Dedifferentiated amniotic fluid mesenchymal stem cell (primary cell): ENCODE results near the gene ZBTB24.
"Not testable (repeated sequence)": the region's sequence is repeated elsewhere in the genome, so short reads cannot be mapped to it uniquely, and the experiment has no call there.

Source experiments
- DNase-seq: peaks from one replicate; pipeline ENCODE4 v3.0.0-alpha.2; 2016; ENCODE audit errors: extremely low spot score

The ZBTB24 gene

GRCh38 chr6:109482905-109483734 is at the start of gene ZBTB24:
Gene ZBTB24 (minus strand): TSS chr6:109483219. CDS start chr6:109482026, 1,193 bp downstream.
- DNase-seq, result peak; percentile 82

- DNase-seq, result no peak
Measured at GRCh38 chr6:109531446-109531845, 48.4 kb upstream of the ZBTB24 start.

DNA sequence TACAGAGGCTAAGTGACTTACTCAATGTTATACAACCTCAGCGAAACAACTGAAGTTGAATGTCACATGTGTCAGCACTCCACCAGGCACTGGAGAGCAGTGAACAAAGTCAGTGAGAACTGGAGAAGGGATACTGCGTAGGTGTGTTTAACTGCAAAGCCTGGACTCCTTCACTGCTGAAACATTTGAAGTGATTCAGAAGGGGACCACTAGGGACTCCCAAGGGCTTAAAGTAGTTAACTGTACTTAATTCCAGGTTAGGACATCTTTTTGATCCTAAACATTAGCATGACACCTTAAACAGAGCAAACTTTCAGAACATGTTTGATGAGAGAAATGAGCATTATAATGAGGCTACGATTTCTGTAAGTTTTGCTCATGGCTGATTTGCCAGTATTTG is 45.0 kb upstream of the ZBTB24 start:
- DNase-seq, result no peak

GRCh38 chr6:109526905-109527628 is 44.0 kb upstream of the ZBTB24 start:
- peak; percentile 59 for DNase-seq

GRCh38 chr6:109524129-109524528 is 41.1 kb upstream of the ZBTB24 start:
- no peak for DNase-seq

DNA sequence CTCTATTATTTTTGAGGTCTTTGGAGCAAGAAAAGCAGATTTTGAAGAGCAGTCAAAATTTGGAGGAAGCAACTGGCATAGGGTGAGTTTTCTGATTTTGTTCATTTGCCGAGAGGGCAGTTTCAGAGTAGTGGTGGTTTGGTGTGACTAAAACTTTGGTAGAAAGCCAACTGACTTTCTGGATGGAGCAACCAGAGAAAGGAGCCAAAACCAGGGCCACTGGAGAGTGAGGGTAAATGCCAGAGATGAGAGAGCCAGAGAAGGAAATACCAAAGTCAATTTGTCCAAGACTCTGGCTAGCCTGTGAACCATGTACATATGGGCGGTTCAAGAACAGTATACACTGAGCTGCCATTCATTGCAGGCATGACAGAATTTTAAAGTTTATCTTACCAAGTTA is 40.5 kb upstream of the ZBTB24 start:
- DNase-seq, result no peak

DNA sequence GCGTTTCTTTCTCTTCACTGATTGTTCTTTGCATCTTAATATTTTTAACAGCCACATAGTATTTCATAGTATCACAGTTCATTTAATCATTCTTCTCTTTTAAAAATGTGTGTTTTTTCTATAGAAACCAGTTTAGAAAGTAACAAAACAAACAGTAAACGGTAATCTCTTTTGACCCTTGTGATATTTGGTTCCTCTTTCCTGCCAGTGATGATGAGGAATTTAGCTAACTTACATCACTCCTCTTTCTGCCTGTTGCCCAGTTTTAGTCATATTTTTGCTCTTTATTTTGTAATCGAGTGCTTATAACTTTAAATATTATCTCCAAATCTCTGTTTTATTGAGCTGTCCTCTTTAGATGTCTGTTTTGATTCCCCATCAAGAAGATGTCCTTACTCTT is 38.1 kb upstream of the ZBTB24 start:
- no peak for DNase-seq

DNA sequence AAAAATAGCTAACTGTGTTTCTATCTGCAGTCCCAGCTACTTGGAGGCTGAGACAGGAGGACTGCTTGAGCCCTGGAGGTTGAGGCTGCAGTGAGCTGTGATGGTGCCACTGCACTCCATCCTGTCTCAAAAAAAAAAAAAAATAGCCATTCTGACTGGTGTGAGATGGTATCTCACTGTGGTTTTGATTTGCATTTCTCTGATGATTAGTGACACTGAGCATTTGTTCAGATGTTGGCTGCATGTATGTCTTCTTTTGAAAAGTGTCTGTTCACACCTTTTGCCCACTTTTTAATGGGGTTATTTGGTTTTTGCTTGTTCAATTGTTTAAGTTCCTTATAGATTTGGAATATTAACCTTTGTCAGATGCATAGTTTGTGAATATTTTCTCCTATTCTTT is 36.6 kb upstream of the ZBTB24 start:
- DNase-seq, result not testable (repeated sequence)

DNA sequence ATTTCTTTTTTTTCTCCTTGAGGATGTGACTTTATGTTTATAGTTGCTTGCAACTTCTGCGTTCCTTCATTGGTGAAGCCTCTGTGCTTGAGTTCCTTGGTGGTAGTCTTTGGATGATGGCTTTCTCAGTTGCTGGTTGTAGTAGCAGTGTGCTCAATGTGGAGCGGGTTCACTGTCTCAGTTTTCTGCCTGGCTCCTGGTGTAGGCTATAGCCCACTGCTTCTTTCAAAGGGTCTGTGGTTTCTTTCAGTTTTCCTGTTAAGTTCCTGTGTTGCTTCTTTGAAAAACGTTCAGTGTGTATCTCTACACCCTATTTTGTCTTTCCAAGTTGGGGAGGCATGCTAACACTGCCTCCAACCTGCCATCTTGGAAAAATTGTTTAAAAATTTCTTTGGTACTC is 33.9 kb upstream of the ZBTB24 start:
- DNase-seq, result no peak

DNA sequence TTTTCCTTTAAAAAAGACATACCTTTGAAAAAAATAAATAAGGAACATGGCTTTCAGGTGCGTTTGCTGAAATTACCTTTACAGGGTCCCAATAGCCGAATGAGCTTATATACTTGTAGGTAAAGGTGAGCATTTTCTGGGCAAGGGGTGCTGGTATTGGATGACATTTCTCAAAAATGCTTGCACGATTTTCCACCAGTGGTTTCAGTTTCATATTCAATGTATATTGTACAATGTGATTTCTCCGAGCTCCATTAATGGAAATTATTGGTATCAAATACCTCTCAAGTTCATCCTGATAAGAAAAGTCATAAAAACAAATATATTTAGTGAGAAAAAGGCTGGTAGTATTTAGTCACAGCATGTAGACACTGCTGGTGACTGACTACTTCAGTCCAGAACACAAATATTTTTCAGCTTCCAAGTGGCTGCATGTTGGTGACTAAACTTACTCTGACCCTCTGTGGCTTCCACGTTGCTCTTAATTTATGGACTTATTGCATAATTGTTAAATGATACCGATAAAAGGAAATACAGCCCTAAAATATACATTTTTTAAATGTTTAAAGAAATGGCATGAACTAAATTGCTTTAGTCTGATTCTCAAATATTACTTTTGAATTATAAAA is 32.9 kb upstream of the ZBTB24 start:
- DNase-seq, result no peak

DNA sequence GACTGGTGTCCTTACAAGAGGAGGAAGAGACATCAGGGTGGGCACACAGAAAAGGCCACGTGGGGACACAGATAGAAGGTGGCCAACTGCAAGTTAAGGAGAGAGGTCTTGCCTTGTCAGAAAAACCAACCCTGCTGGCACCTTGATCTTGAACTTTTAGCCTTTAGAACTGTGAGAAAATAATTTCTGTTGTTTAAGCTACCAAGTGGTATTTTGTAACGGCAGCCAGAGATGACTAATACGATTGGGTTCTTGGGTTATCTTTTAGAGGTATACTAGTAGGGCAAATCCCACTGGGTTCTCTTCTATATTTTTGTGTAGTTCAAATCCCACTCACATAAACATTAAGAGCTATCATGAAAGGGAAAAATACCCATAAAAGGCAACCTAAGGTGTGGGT is 31.9 kb upstream of the ZBTB24 start:
- no peak for DNase-seq

- DNase-seq, result no peak
Measured at GRCh38 chr6:109513571-109514071, 30.6 kb upstream of the ZBTB24 start.

- no peak for DNase-seq
Measured at GRCh38 chr6:109512271-109512817, 29.3 kb upstream of the ZBTB24 start.

DNA sequence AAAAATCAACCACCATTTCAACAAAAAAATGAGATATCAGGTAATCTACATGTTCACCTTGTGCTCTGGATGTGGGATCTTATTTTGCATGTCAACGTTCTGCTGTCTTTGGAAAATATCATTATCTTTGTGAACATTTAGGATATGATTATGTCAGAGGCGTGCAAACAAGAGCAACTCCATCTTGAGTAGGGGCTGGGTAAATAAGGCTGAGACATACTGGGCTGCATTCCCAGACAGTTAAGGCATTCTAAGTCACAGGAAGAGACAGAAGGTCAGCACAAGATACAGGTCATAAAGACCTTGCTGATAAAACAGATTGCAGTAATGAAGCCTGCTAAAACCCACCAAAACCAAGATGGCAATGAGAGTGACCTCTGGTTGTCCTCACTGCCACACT is 28.8 kb upstream of the ZBTB24 start:
- no peak for DNase-seq

- DNase-seq, result no peak
Measured at GRCh38 chr6:109510358-109510757, 27.3 kb upstream of the ZBTB24 start.

DNA sequence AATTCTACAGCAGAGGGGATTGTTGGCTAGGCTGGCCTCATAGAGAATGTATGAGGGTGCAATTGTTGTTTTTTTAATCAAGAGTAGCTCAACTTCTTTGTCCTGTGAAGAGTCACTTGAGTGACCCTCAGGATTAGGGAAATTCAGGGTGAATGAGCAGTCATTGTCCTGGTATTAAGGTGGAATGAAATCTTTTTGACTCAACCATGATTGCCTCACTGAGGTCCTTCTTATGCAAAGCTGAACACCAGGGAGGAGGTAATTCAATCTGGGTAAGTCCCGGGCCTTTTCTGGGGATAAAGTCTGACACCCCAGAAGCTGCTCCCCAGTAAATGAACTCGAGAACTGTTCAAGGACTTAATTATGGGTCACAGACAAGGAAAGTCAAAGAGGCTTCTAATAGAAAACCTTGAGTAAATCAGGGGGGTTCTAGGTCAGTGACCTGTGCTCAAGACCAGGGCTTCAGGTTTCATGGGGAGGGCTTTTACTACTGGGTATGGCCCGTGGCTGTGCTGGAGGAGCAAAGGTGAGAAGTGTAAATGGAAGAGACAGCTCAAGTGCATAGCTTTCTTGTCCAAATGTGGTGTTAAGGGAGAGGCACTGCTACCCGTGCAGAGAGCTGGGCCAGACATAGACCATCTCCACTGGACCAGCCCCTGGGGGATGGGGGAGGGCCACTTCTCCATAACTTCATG is 25.3 kb upstream of the ZBTB24 start:
- DNase-seq, result no peak

DNA sequence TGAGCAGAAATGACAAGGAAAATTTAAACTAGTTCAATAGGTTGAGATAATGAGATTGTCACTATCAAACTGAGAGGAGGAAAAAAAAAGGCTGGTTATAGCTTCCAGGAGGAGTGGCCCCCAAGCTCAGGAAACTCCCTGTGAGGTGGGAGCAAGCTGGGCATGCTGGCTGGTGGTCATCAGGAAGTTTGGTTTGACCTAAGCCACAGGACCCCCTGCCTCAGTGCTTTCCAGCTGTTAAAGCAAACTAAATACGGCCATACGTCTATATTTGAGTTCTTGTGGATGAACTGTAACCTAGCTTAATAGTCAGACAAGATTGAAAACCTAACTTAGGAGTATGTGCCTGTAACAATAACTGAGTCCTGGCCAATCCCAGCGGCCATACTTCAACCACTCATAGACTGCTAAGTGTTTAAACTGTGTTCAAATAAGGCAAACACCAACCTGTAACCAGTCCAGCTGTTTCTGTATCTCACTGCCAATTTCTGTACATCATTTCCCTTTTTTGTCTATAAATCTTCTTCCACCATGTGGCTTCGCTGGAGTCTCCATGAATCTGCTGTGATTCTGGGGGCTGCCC is 24.6 kb upstream of the ZBTB24 start:
- DNase-seq, result no peak

GRCh38 chr6:109506841-109507240 is 23.8 kb upstream of the ZBTB24 start:
- DNase-seq, result no peak

- DNase-seq, result no peak
Measured at GRCh38 chr6:109506314-109506713, 23.3 kb upstream of the ZBTB24 start.

- DNase-seq, result no peak
Measured at GRCh38 chr6:109503327-109504224, 20.6 kb upstream of the ZBTB24 start.
